ENCODE measurements around the gene ATP2C2. TPM values are rescaled to one million over a fixed set of nuclear protein-coding genes. Genes with fewer than 3 reads are reported as not detected.
A peak's percentile ranks its signal among the peaks of the same experiment; 100 is the strongest.

ATP2C2 gene
- total RNA-seq, 1 donor from 2014 or later: not detected

GRCh38 chr16:84387021-84387420, 18.7 kb downstream of the ATP2C2 start:
- no peak for DNase-seq (ENCODE audit: low spot score)
- H3K27ac Mint-ChIP-seq: no peak overlapping the region

GRCh38 chr16:84390131-84390785, 21.9 kb downstream of the ATP2C2 start:
- Mint-ChIP-seq H3K27ac (peak overlapping the region; percentile 78), H3K36me3 (no peaks in the 10 kb centered on the region), H3K27me3 (ENCODE audit: insufficient read depth, low read depth) (peaks cover 9% of the 10 kb centered on the region), H3K4me3 (no peak overlapping the region), H3K4me1 (peaks cover 9% of the 10 kb centered on the region), H3K9me3 (peaks cover 7% of the 10 kb centered on the region)
- Histone ChIP-seq H3K27ac (no peak overlapping the region), H2AFZ (replicated peaks) (no peak overlapping the region), H3K9ac (no peak overlapping the region), H3F3A (ENCODE audit: low read depth) (no peaks in the 10 kb centered on the region), H3K36me3 (no peaks in the 10 kb centered on the region), H3K4me2 (no peak overlapping the region), H3K79me2 (ENCODE audit: low read depth) (no peaks in the 10 kb centered on the region), H3K4me3 (no peak overlapping the region), H4K20me1 (ENCODE audit: low read depth) (no peaks in the 10 kb centered on the region), H3K4me1 (no peaks in the 10 kb centered on the region), H3K9me3 (ENCODE audit: low read depth) (no peaks in the 10 kb centered on the region), H3K27me3 (no peaks in the 10 kb centered on the region)
- TF ChIP-seq EZH2phosphoT487 (IDR thresholded peaks at IDR 0.05) (no peak), CTCF (IDR thresholded peaks at IDR 0.05) (no peak), EZH2 (IDR thresholded peaks at IDR 0.05) (no peak)
- no peak for DNase-seq (ENCODE audit: low spot score)

More at GRCh38 chr16:84387021-84387420, 18.7 kb downstream of the ATP2C2 start:
- Histone ChIP-seq H3K9me3 (ENCODE audit: low read depth) (no peaks in the 10 kb centered on the region), H3K79me2 (ENCODE audit: low read depth) (no peaks in the 10 kb centered on the region), H3K27ac (no peak overlapping the region), H3K4me3 (no peak overlapping the region), H2AFZ (replicated peaks) (no peak overlapping the region), H3K4me1 (no peaks in the 10 kb centered on the region), H3F3A (ENCODE audit: low read depth) (no peaks in the 10 kb centered on the region), H4K20me1 (ENCODE audit: low read depth) (no peaks in the 10 kb centered on the region), H3K36me3 (no peaks in the 10 kb centered on the region), H3K27me3 (no peaks in the 10 kb centered on the region), H3K9ac (no peak overlapping the region), H3K4me2 (no peak overlapping the region)
- Mint-ChIP-seq H3K4me3 (no peak overlapping the region), H3K36me3 (no peaks in the 10 kb centered on the region), H3K4me1 (peaks cover 4% of the 10 kb centered on the region), H3K27me3 (ENCODE audit: insufficient read depth, low read depth) (peaks cover 10% of the 10 kb centered on the region), H3K9me3 (peaks cover 18% of the 10 kb centered on the region)
- TF ChIP-seq EZH2 (IDR thresholded peaks at IDR 0.05) (no peak), EZH2phosphoT487 (IDR thresholded peaks at IDR 0.05) (no peak)

GRCh38 chr16:84391151-84392030, 23.1 kb downstream of the ATP2C2 start:
- peaks cover 12% of the 10 kb centered on the region for H3K4me1 Mint-ChIP-seq
- Histone ChIP-seq H2AFZ (replicated peaks) (no peak overlapping the region), H3K27me3 (no peaks in the 10 kb centered on the region), H3K4me3 (no peak overlapping the region), H3K79me2 (ENCODE audit: low read depth) (no peaks in the 10 kb centered on the region), H3K9me3 (ENCODE audit: low read depth) (no peaks in the 10 kb centered on the region), H3F3A (ENCODE audit: low read depth) (no peaks in the 10 kb centered on the region), H4K20me1 (ENCODE audit: low read depth) (no peaks in the 10 kb centered on the region), H3K27ac (no peak overlapping the region), H3K4me2 (no peak overlapping the region), H3K9ac (no peak overlapping the region), H3K36me3 (no peaks in the 10 kb centered on the region), H3K4me1 (no peaks in the 10 kb centered on the region)
- no peak overlapping the region for H3K27ac Mint-ChIP-seq
- peaks cover under 1% of the 10 kb centered on the region for H3K9me3 Mint-ChIP-seq
- no peak overlapping the region for H3K4me3 Mint-ChIP-seq
- peaks cover 9% of the 10 kb centered on the region for H3K27me3 Mint-ChIP-seq (ENCODE audit: insufficient read depth, low read depth)
- TF ChIP-seq EZH2 (IDR thresholded peaks at IDR 0.05) (no peak), CTCF (IDR thresholded peaks at IDR 0.05) (no peak), EZH2phosphoT487 (IDR thresholded peaks at IDR 0.05) (no peak)
- no peaks in the 10 kb centered on the region for H3K36me3 Mint-ChIP-seq
- no peak for DNase-seq (ENCODE audit: low spot score)

Measured in neural progenitor cell (in vitro differentiated cells).